Panc1 (cell line): ENCODE results near the gene CATSPER3. TPM values are rescaled to one million over a fixed set of nuclear protein-coding genes. Genes with fewer than 3 reads are reported as not detected.

Source experiments
- ATAC-seq: fragments of 200-7000 bp; cut with Tn5 transposase; 2 replicates; pipeline ENCODE4 v1.9.1; 2020; ENCODE audit warnings: mild to moderate bottlenecking, moderate library complexity
- BruUV-seq: library from RNA; stranded (reverse); fragments of 400-500 nt; replicated peaks from 2 replicates; lab custom pipeline; 2021; lab: Mats Ljungman, UMichigan
- CTCF ChIA-PET: fragments of 300-600 bp; sonication (Branson Sonifier 250); formaldehyde crosslinking; loops from one replicate; lab custom pipeline; 2022; ENCODE audit warnings: antibody characterized with exemption; lab: Charles Lee
- POLR2A ChIA-PET: fragments of 300-600 bp; sonication (Branson Sonifier 250); formaldehyde crosslinking; loops from one replicate; lab custom pipeline; 2022; ENCODE audit warnings: antibody characterized with exemption; lab: Charles Lee
- DNase-seq: peaks from one replicate; pipeline ENCODE4 v3.0.0-alpha.2; 2010; ENCODE audit warnings: low read depth, low spot score
- H3K27ac ChIP-seq: 2 replicates; pipeline ENCODE4 v1.5.1; 2011; ENCODE audit warnings: mild to moderate bottlenecking, low read length, inconsistent platforms
- H3K27me3 ChIP-seq: fragments of 200-500 bp; sonication (Bioruptor generic); 2 replicates; pipeline ENCODE4 v1.6.0; 2014; ENCODE audit warnings: low read length, inconsistent platforms; ENCODE audit not compliant: control insufficient read depth, insufficient read depth
- H3K36me3 ChIP-seq: fragments of 200-500 bp; sonication (Bioruptor generic); 2 replicates; pipeline ENCODE4 v1.5.1; 2014; ENCODE audit warnings: inconsistent platforms, mild to moderate bottlenecking, low read length, moderate library complexity; ENCODE audit not compliant: control insufficient read depth, insufficient read depth
- H3K4me1 ChIP-seq: 2 replicates; pipeline ENCODE4 v1.5.1; 2011; ENCODE audit warnings: inconsistent platforms, mild to moderate bottlenecking, low read length, moderate library complexity; ENCODE audit not compliant: control insufficient read depth, insufficient read depth
- H3K4me3 ChIP-seq, 2 experiments: 2 replicates each; pipeline ENCODE4 v1.5.1; 2011 to 2012; ENCODE audit warnings: low read depth in 2 of 2, low read length in 2 of 2, mild to moderate bottlenecking in 2 of 2, inconsistent platforms in 1 of 2, moderate library complexity in 1 of 2
- H3K9me3 ChIP-seq: fragments of 200-500 bp; sonication (Bioruptor generic); 2 replicates; pipeline ENCODE4 v1.5.1; 2014; ENCODE audit warnings: low read depth, mild to moderate bottlenecking, inconsistent platforms, low read length, moderate library complexity; ENCODE audit not compliant: control insufficient read depth, insufficient read depth
- CTCF ChIP-seq: fragments of 450-650 bp; IDR thresholded peaks from 2 replicates; pipeline ENCODE4 v1.5.1; 2017; ENCODE audit warnings: mild to moderate bottlenecking
- POLR2AphosphoS5 ChIP-seq: IDR thresholded peaks from 2 replicates; pipeline ENCODE4 v1.6.1; 2012; ENCODE audit warnings: mild to moderate bottlenecking, low read depth, low read length, moderate library complexity
- REST ChIP-seq, 2 experiments: IDR thresholded peaks; 2 replicates each; pipeline ENCODE4 v1.6.1; 2011 to 2012; ENCODE audit warnings: low read depth in 2 of 2, control low read depth in 1 of 2, low read length in 1 of 2, mild to moderate bottlenecking in 1 of 2, moderate library complexity in 1 of 2; ENCODE audit not compliant: insufficient read depth in 1 of 2
- SIN3A ChIP-seq: IDR thresholded peaks from 2 replicates; pipeline ENCODE4 v1.6.1; 2012; ENCODE audit warnings: low read depth, mild to moderate bottlenecking, low read length, moderate library complexity, borderline replicate concordance; ENCODE audit not compliant: insufficient read depth
- TCF7L2 ChIP-seq: IDR thresholded peaks from 2 replicates; pipeline ENCODE4 v1.6.1; 2011; ENCODE audit warnings: mild to moderate bottlenecking, low read depth, low read length, inconsistent platforms
- in situ Hi-C: cut with HindIII; loops from 2 replicates; pipeline ENCODE4 v1.10.0; 2016; ENCODE audit warnings: low sequenced_read_pairs, low pct_unique_long_range_greater_than_20kb
- intact Hi-C: fragments of 100-400 bp; cut with micrococcal nuclease; formaldehyde crosslinking; loops from one replicate; pipeline ENCODE4 v1.10.0; 2022; ENCODE audit not compliant: unreplicated experiment
- total RNA-seq: library from RNA; stranded (reverse); gene quantifications from one replicate; pipeline ENCODE4 v1.2.1, GENCODE V29; 2021; ENCODE audit not compliant: unreplicated experiment

Gene CATSPER3
- total RNA-seq, 1 experiment from 2014 or later = 0.69 TPM

DNA sequence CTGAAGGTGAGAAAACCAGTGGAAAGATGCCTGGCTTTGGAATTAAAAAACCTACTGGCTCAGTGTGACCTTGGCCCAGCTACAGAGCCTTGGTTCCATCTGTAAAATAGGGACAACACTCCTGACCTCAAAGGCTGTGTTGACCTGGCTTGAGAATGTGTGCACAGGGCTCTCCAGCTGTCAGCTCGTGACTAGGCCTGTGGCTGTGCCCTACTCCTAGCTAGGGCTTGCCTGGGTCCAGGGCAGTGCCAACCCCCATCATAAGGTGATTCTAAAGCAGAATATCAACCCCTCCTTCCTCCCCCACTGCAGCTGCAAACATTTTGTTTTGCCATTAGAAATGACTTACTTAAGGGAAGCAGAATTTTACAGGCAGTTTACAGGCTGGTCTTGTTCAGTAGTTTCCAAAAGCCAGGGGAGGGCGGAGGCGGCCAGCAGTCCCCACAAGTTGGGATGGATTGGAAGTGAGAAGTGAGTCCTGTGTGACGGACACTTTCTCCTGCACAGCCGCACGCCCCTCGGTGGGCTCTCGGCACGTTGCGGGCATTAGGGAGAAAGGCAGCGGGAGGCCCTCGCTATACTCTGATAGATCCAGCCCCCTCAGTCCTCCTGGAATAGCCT lies 59.0 kb downstream of the CATSPER3 start:
- ChIA-PET CTCF (interaction anchor here (1.1 kb wide), 1 partner anchor 154 kb away, joined by 3 read pairs; no protein-coding TSS in a partner anchor), POLR2A (interaction anchor here (0.6 kb wide), 1 partner anchor 306 kb away, joined by 8 read pairs; no protein-coding TSS in a partner anchor)
- in situ Hi-C loops = no loop called here
- Histone ChIP-seq H3K27ac (no peak overlapping the region), H3K4me3 (no peak overlapping the region), H3K9me3 (no peaks in the 10 kb centered on the region), H3K27me3 (no peaks in the 10 kb centered on the region), H3K4me1 (peaks cover 15% of the 10 kb centered on the region), H3K36me3 (no peaks in the 10 kb centered on the region)
- intact Hi-C loops = no loop called here
- ATAC-seq (no peak), DNase-seq (no peak)
- no peak for TF ChIP-seq TCF7L2
- no peak for TF ChIP-seq SIN3A
- no peak for TF ChIP-seq CTCF
- TF ChIP-seq POLR2AphosphoS5 = no peak
- no peak for TF ChIP-seq REST (IDR thresholded peaks at IDR 0.05; ENCODE audit: insufficient read depth in 1 of 2, low read depth in 2 of 2, low read length in 1 of 2)
- no TSS peak for BruUV-seq

DNA sequence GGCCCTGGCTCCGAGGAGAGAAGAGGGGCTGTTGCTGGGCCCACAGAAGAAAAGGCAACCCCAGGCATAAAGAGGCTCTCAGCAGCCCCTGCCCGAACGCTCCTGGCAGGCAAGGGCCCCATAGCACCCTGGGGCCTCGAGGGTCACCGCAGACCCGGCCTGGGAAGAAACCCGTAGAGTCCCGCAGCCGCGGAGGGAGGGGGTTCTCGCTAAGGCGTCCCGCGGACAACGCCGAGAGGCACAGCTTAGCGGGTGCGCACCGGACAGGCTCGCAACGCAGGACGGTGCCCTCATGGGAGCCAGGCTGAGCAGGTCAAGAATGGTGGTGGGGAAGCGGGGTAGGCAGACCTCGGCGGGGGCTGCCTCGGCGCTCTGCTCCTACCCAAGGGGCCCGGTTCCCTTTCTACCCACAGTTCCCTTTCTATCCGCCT lies 59.6 kb downstream of the CATSPER3 start:
- no peak overlapping the region for H3K27ac ChIP-seq
- peaks cover 15% of the 10 kb centered on the region for H3K4me1 ChIP-seq
- CTCF ChIA-PET = no interaction called here
- DNase-seq = no peak
- H3K9me3 ChIP-seq = no peaks in the 10 kb centered on the region
- intact Hi-C loops = no loop called here
- in situ Hi-C loops = no loop called here
- TF ChIP-seq CTCF (no peak), TCF7L2 (no peak), SIN3A (no peak), POLR2AphosphoS5 (no peak), REST (IDR thresholded peaks at IDR 0.05; ENCODE audit: insufficient read depth in 1 of 2, low read depth in 2 of 2, low read length in 1 of 2) (no peak)
- H3K4me3 ChIP-seq = no peak overlapping the region
- POLR2A ChIA-PET = no interaction called here
- no TSS peak for BruUV-seq
- no peak for ATAC-seq
- no peaks in the 10 kb centered on the region for H3K27me3 ChIP-seq
- H3K36me3 ChIP-seq = peaks cover under 1% of the 10 kb centered on the region; the same call in 1 of the 2 replicates
